CMK (cell line): Measurements from ENCODE around the gene PIP5K1B.

Experiments
- DNase-seq: peaks from one replicate; pipeline ENCODE4 v3.0.0-alpha.2; 2010; ENCODE audit warnings: low read depth

The PIP5K1B gene

GRCh38 chr9:68738358-68738757 is 33.3 kb downstream of the PIP5K1B start:
- no peak for DNase-seq

GRCh38 chr9:68739621-68740174 is 34.7 kb downstream of the PIP5K1B start:
- no peak for DNase-seq

- DNase-seq = no peak
These were observed 35.5 kb downstream of the PIP5K1B start for GRCh38 chr9:68740561-68740960.

GRCh38 chr9:68741234-68741633 is 36.2 kb downstream of the PIP5K1B start:
- DNase-seq = no peak

GRCh38 chr9:68741704-68742332 is 36.8 kb downstream of the PIP5K1B start:
- DNase-seq = no peak

- DNase-seq = no peak
These were observed 37.3 kb downstream of the PIP5K1B start for GRCh38 chr9:68742333-68742730.

- no peak for DNase-seq
These were observed 39.4 kb downstream of the PIP5K1B start for GRCh38 chr9:68744426-68744825.

GRCh38 chr9:68746525-68746924 is 41.5 kb downstream of the PIP5K1B start:
- DNase-seq = no peak

- DNase-seq = peak; percentile 60
These were observed 42.0 kb downstream of the PIP5K1B start for GRCh38 chr9:68747043-68747533.

- DNase-seq = no peak
These were observed 44.1 kb downstream of the PIP5K1B start for GRCh38 chr9:68749135-68749534.

GRCh38 chr9:68749579-68750159 is 44.6 kb downstream of the PIP5K1B start:
- DNase-seq = no peak

- DNase-seq = no peak
These were observed 45.2 kb downstream of the PIP5K1B start for GRCh38 chr9:68750255-68750654.

- no peak for DNase-seq
These were observed 45.7 kb downstream of the PIP5K1B start for GRCh38 chr9:68750786-68751185.

- no peak for DNase-seq
These were observed 46.5 kb downstream of the PIP5K1B start for GRCh38 chr9:68751556-68751955.

GRCh38 chr9:68755051-68755450 is 50.0 kb downstream of the PIP5K1B start:
- no peak for DNase-seq

GRCh38 chr9:68755752-68756151 is 50.7 kb downstream of the PIP5K1B start:
- no peak for DNase-seq

- DNase-seq = no peak
These were observed 55.1 kb downstream of the PIP5K1B start for GRCh38 chr9:68759981-68760673.

GRCh38 chr9:68760674-68761333 is 55.8 kb downstream of the PIP5K1B start:
- DNase-seq = no peak

- DNase-seq = no peak
These were observed 57.5 kb downstream of the PIP5K1B start for GRCh38 chr9:68762570-68762969.

GRCh38 chr9:68763104-68763503 is 58.1 kb downstream of the PIP5K1B start:
- DNase-seq = no peak

- DNase-seq = no peak
These were observed 63.6 kb downstream of the PIP5K1B start for GRCh38 chr9:68768619-68769018.

GRCh38 chr9:68769852-68770251 is 64.8 kb downstream of the PIP5K1B start:
- DNase-seq = no peak

GRCh38 chr9:68771376-68771775 is 66.3 kb downstream of the PIP5K1B start:
- no peak for DNase-seq
